ENCODE results near the gene LCP2.

DNA sequence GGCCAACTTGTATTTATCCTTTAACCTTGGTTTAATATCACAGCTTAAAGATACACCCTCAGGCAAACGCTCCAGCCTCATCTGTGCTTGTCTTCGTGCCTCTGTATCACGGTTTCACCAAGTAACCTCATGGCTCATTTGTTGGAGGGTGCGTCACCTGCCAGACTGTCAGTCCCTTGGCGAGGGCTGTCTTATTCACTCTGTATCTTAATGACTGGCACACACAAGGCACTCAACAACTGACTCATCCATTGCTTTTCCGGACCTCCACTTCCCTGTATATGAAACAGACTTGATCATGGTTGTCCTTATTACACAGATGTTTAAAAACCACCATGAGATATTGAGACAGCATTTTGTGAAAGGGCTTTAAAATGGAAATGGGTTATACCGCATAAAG, 28.0 kb downstream of the LCP2 start:
- TF ChIP-seq, protein P1, sequence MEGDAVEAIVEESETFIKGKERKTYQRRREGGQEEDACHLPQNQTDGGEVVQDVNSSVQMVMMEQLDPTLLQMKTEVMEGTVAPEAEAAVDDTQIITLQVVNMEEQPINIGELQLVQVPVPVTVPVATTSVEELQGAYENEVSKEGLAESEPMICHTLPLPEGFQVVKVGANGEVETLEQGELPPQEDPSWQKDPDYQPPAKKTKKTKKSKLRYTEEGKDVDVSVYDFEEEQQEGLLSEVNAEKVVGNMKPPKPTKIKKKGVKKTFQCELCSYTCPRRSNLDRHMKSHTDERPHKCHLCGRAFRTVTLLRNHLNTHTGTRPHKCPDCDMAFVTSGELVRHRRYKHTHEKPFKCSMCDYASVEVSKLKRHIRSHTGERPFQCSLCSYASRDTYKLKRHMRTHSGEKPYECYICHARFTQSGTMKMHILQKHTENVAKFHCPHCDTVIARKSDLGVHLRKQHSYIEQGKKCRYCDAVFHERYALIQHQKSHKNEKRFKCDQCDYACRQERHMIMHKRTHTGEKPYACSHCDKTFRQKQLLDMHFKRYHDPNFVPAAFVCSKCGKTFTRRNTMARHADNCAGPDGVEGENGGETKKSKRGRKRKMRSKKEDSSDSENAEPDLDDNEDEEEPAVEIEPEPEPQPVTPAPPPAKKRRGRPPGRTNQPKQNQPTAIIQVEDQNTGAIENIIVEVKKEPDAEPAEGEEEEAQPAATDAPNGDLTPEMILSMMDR (conservative IDR thresholded peaks at IDR 0.05; ENCODE audit: low read depth, low read length) = no peak
- no peak for TF ChIP-seq EZH2 (IDR thresholded peaks at IDR 0.05; ENCODE audit: low read length, unreplicated experiment)
